GM23248 (cell line): ENCODE results near the gene MYEOV.

ENCODE experiments used
- EZH2 ChIP-seq: fragments of 200-600 bp; sonication (generic); IDR thresholded peaks from 2 replicates; pipeline ENCODE4 v1.6.1; 2018; ENCODE audit warnings: antibody characterized with exemption, mild to moderate bottlenecking; ENCODE audit not compliant: insufficient read depth, poor library complexity, severe bottlenecking
- EZH2phosphoT487 ChIP-seq: fragments of 200-600 bp; sonication (generic); IDR thresholded peaks from 2 replicates; pipeline ENCODE4 v1.6.1; 2018; ENCODE audit warnings: antibody characterized with exemption, moderate library complexity, mild to moderate bottlenecking, low read depth; ENCODE audit not compliant: insufficient read depth

GRCh38 chr11:69307871-69308431 is 14.0 kb downstream of the MYEOV start:
- TF ChIP-seq EZH2 (no peak), EZH2phosphoT487 (no peak)
